CD4-positive, alpha-beta T cell treated with Interleukin-15 for 1 hour (primary cell): ENCODE measurements around the gene LY6G5B.

Experiments used
- DNase-seq: peaks from one replicate; pipeline ENCODE4 v3.0.0-alpha.2; 2020

Gene LY6G5B

DNA sequence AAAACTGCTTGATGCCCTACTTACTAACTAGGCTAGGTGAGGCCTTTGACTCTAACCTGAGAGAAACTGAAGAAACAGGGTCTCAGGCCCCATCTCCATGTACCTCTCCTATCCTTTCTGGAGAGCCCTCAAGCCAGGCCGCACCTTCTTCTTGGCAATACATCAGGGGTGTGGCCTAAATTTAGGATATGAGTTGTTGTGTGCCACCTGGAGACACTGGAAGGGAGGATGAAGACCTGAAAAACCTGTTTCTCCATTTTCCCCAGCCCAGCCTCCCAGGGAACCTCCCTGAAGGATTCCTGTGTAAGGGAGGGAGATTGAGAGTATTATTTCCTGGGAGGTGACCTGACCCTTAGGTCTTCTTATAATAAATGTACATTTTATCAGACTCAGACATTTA lies 48.5 kb downstream of the LY6G5B start:
- DNase-seq = no peak

DNA sequence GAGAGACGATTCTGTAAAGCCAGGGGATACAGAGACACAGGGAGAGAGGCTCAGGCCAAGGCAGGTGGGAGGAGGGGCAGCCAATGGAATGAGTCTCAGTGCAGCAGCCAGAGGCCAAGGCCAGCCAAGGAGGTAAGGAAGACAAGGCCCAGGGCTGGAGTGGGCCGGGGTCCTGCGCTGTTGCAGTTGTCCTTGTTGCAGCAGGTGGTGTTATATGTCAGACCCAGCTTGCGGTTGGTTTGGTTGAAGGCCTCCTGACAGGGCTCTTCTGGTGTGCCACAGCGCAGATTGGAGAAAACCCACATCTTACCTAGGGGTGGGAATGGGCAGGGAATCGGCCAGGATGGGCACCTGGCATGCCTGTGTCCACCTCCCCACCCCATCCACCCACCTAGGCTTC lies 49.2 kb downstream of the LY6G5B start:
- no peak for DNase-seq

DNA sequence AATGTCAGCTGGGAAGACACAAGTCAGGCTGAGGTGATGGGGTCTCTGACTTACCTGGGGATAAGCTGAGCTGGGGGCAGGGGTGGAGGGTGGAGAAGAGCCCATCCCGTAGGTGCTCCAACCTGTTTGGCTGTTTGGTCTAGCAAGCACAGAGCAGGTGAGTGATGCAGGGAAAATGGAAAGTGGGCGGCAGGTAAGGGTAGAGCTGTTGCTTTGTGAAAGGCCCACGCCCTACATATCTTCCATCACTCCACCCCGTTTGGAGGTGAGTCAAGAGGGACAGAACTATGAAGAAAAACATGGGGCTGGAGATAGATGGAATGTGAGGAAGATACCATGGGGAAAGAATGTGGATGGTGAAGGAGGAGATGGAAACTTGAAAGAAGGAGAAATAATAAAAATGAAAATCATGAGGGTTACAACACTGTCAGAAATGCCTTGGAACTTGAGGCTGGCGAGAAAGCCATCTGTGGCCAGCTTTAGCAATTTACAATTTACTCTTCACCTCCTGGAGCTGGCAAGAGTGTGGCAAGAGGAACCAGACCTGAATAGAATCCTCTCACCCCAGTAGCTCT lies 50.5 kb downstream of the LY6G5B start:
- DNase-seq = no peak

DNA sequence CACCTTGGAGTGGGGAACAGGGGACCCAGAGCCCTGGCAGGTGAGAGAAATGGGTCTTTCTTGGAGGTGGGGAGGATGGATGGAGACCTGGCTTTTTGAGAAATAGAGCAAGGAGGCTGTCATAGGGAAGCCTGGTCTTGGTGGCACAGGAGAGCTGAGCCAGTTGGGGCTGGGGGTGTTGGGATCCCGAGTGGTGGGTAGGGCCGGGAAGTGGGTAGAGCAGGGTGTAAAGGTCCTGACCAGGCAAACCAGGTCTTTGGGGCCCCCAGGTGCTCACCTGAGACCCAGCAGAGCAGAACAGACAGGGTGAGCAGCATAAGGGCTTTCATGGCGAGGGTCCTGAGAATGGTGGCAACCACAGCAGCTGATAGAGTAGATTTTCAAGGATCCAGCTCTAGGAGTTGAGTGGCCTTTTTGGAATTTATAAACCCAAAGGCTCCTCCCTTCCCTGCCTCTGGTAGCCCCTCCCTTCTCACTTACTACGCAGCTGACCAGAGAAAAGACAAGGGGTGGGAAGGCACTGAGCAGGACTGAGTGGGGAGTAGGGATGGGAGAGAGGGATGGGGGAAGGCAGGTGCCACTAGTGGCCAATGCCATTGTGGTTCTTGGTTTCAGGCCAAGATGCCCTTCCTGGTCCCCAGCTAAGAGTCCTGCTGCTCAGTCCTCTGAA lies 51.7 kb downstream of the LY6G5B start, which contains the start of gene LY6G6C:
Gene LY6G6C (minus strand): TSS at position 396 of the 670 bp plus-strand sequence. CDS start 67 bp downstream, at position 329.
- no peak for DNase-seq

DNA sequence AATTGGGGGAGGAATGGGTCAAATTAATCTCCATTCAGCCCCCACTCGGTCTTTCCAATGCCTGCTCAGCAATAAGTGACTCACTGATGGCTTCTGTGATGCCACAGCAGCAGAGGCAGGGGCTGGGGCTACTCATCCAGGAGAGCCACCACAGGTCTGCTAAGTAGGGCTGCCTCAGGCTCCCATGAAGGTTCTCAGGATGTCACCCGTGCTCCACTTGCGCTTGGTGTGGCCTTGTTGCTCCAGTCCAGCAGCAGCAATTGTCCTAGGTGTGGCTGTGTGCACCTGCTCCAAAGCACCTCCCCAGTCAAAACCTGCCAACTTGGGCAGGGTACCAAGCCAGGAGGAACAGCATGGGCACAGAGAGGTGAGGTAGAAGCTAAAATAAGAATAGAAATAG lies 52.4 kb downstream of the LY6G5B start:
- no peak for DNase-seq
